Stimulated activated CD8-positive, alpha-beta memory T cell treated with anti-CD3 and anti-CD28 coated beads, Interleukin-7, amount 100 ng/mL, for 24 hours (primary cell): ENCODE measurements around the gene NTM.

Source experiments
- DNase-seq: peaks from one replicate; pipeline ENCODE4 v3.0.0-alpha.2; 2020; ENCODE audit warnings: low read depth

Gene NTM

DNA sequence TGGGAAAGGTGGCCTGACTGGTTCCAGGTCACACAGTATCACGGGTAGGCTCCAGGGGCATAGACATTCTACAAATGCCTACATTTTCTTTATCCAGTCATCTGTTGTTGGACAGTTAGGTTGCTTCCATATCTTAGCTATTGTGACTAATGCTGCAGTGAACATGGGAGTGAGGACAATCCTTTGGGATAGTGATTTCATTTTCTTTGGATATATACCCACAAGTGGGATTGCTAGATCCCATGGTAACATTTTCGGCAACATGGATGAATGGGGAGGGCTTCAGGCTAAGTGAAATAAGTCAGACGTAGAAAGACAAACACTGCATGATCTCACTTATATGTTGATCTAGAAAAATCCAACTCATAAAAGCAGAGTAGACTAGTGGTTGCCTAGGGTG lies 744.3 kb downstream of the NTM start:
- no peak for DNase-seq

- no peak for DNase-seq
Measured at GRCh38 chr11:132115454-132115853, 745.0 kb downstream of the NTM start.

DNA sequence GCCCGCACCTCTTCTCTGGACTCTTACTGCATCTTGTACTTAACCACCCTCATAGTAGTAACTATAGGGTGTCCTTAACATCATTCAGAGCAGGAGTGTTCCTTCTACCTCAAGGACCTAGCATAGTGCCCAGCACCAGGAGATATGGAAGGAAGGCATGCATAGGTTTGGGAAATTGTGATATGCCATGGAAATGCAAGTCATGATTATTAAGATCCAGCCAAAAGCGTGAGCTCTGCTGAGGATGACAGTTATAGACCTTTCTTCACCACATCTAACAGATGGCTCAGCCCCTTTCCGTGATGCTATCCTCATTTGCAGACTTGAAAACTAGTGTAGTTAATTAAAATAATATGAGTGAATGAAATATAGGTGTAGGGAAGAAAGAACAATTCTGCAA lies 746.1 kb downstream of the NTM start:
- DNase-seq, result no peak

DNA sequence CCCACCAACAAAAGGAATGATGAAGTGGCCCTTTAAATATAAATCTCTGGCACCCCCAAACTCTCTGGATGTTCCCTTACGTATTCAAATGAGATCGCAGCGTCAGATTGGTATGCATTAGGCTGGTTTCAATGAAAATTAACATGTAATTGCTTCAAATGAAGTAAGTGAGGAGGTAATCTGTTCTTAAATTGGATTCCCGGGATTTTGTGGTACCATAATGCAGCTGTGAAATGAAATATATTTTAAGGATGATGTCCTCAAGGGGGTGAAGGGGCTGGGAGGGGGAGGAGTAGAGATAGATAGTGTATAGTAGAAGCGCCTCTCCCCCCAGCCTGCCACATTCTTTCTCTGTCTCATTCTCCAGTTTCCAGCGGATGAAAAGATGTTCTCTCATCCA lies 748.2 kb downstream of the NTM start:
- DNase-seq, result no peak

GRCh38 chr11:132119573-132119972 lies 749.2 kb downstream of the NTM start:
- DNase-seq, result no peak

- DNase-seq, result no peak
Measured at GRCh38 chr11:132122735-132123134, 752.3 kb downstream of the NTM start.

GRCh38 chr11:132123449-132123848 lies 753.0 kb downstream of the NTM start:
- no peak for DNase-seq

- DNase-seq, result no peak
Measured at GRCh38 chr11:132123854-132124835, 753.7 kb downstream of the NTM start.

DNA sequence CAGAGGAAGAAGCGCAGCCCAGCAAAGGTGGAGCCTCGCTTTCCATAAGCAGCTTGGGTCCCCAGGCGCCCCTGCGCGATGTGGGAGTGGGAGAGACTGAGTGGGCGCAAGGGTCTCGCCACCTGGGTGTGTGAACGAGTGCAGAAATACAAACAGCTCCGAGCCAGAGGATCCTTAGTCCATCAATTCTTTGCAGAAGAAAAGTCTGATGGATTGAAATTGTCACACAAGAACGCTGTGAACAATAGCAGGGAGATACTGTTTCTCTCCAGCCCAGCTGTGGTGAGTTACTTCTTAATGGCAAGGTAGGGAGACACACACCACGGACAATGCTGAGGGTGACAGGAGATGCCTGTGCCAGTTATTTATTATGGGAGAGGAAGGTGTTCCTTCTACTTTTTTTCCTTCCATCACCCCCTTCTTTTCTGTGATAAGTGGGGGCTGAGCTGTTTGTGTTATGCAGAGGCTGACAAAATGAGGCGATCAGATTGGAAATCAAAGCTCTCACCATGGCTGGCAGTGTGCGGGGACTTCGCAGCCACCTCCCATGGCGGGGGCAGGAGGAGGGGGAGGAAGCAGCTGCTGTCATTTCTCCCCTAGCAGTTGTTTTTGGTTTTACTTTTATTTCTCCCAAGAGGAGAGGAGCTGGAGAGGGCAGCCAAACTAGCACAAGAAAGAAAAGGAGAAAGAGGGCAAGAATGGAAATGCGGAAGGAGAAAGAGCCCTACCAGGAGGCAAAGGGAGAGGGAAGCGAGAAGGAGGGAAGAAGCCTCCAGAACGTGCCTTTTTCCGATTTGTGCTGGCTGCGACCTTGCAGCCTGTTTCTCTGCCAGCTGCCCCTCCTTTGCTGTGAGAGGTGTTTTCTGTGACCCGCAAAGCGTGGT lies 755.8 kb downstream of the NTM start:
- DNase-seq, result no peak

GRCh38 chr11:132126973-132127899 lies 756.8 kb downstream of the NTM start:
- DNase-seq, result no peak

DNA sequence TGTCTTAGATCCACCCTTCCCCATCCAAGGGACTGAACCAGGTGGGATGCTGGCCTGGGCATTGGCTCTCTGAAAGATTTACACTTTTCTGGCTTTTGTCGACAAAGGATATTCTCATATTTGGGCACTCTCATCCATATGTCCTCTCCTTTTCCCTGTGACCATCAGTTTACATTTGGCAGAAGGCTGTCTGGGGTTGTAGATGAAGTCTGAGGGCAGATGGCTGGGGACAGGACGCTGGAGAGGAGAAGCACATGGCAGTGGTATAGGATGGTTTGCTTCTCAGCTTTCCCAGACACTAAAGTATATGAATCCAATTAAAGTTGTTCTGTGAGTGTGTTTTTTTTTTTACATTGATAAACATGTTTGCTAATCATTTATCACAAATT lies 757.5 kb downstream of the NTM start:
- no peak for DNase-seq

GRCh38 chr11:132131047-132131446 lies 760.6 kb downstream of the NTM start:
- no peak for DNase-seq

DNA sequence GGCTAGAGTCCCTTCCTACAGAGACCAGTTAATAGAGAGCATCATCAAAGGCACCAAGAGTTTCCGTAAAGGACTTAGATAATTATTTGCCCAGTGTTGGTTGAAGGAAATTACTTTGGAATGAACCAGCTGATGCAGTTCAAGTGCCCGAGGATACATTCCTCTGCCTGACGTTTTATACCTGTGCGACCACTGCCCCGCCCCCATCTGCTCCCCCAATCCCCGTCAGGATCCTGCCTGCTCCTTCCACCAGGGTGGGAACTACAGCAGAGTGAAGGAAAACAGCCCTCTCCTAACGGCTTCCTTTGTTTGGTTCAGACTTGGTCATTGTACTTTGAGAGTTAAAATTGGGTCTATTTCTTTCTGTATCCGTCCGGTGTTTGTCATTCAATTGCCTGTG lies 761.5 kb downstream of the NTM start:
- DNase-seq, result no peak

DNA sequence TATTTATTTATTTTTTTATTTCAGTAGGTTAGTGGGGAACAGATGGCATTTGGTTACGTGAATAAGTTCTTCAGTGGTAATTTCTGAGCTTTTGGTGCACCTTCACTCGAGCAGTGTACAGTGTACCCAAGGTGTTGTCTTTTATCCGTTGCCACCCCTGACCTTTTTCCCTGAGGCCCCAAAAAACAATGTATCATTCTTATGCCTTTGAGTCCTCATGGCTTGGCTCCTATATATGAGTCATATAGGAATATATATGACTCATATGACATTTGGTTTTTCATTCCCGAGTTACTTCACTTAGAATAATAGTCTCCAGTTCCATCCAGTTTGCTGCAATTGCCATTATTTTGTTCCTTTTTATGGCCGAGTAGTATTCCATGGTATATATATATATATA lies 763.9 kb downstream of the NTM start:
- no peak for DNase-seq

- DNase-seq, result no peak
Measured at GRCh38 chr11:132137289-132137980, 767.0 kb downstream of the NTM start.

- DNase-seq, result no peak
Measured at GRCh38 chr11:132137981-132138313, 767.5 kb downstream of the NTM start.

DNA sequence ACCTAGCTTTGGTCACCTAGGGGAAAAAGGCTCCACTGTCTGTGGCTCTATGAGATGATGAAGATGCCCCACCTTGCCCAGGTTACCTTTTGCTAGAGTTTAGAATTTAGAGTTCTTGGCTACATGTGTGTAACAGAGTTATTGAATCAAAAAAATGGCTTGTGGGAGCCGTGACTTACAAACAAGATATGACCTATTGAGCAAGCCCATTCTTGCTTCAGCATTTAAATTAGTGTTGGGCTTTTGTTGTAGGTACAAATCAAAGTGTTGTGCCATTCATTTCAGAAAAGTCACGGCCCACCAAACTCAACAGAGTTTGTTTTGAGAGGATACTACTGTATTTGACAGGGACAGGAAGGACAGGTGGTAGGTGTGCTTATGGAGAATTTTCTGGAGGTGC lies 768.8 kb downstream of the NTM start:
- DNase-seq, result no peak

GRCh38 chr11:132140056-132140455 lies 769.6 kb downstream of the NTM start:
- DNase-seq, result no peak

GRCh38 chr11:132142121-132142520 lies 771.7 kb downstream of the NTM start:
- DNase-seq, result no peak

GRCh38 chr11:132142554-132142953 lies 772.1 kb downstream of the NTM start:
- DNase-seq, result no peak

- DNase-seq, result no peak
Measured at GRCh38 chr11:132147464-132147863, 777.0 kb downstream of the NTM start.
